GM18511 (cell line): ENCODE data around the gene HLA-DOA.

Source experiments
- ATAC-seq: cut with Tn5 transposase; IDR thresholded peaks from one replicate; pipeline ENCODE4 v1.9.1; 2021; ENCODE audit warnings: mild to moderate bottlenecking, moderate library complexity; ENCODE audit not compliant: unreplicated experiment

Gene HLA-DOA

GRCh38 chr6:32968093-32968866 is 41.1 kb downstream of the HLA-DOA start, which contains the start of gene BRD2:
TSS of gene BRD2 (plus strand) at chr6:32968594. CDS start at chr6:32972899, 4,305 bp downstream.
- ATAC-seq = peak; percentile 34

- no peak for ATAC-seq
Observed at GRCh38 chr6:32967151-32968091, 42.0 kb downstream of the HLA-DOA start.

GRCh38 chr6:32964776-32965175 is 44.6 kb downstream of the HLA-DOA start:
- ATAC-seq = no peak

GRCh38 chr6:32963866-32964265 is 45.5 kb downstream of the HLA-DOA start:
- no peak for ATAC-seq

- no peak for ATAC-seq
Observed at GRCh38 chr6:32962213-32962826, 47.1 kb downstream of the HLA-DOA start.

- ATAC-seq = no peak
Observed at GRCh38 chr6:32960563-32960962, 48.8 kb downstream of the HLA-DOA start.

GRCh38 chr6:32956176-32956575 is 53.2 kb downstream of the HLA-DOA start:
- ATAC-seq = no peak

- ATAC-seq = no peak
Observed at GRCh38 chr6:32954986-32955802, 54.2 kb downstream of the HLA-DOA start.

- no peak for ATAC-seq
Observed at GRCh38 chr6:32954267-32954666, 55.1 kb downstream of the HLA-DOA start.
